Heart left ventricle (tissue), 13 donors: ENCODE data around the gene ABCA12.

Source experiments
- POLR2A ChIP-seq, 2 donors: fragments of 450-650 bp; IDR thresholded peaks; one replicate each; pipeline ENCODE4 v1.6.1; 2017; ENCODE audit warnings: antibody characterized with exemption in 2 of 2, mild to moderate bottlenecking in 2 of 2, moderate library complexity in 2 of 2
- TF ChIP-seq, protein P1 (sequence below), 12 donors: fragments of 200-600 bp; sonication (generic) in 4 of 12; IDR thresholded peaks; one replicate each; pipeline versions ENCODE4 v1.5.0 to v1.8.0; 2018 to 2022; ENCODE audit warnings: antibody characterized with exemption in 12 of 12, mild to moderate bottlenecking in 5 of 12
- donor health status: ischemic (EF 13 %, LVEDD 7.1; RV severe dilation, severe dysfunction).
- donor health status: DM: no; HTN: yes; CAD: no.
- donor health status: DM: no; HTN: no; CAD: no.
- donor health status: ischemic (EF 25% LVEDD 6.9; RV normal size, moderate dysfunction).
- donor health status: ischemic (EF 25% LVEDD 5.7; RV mildly dilated, moderate dysfunction).
- donor health status: ischemic (EF 35%, LVEDD 5.7; RV mildly dilated, moderate dysfunction).
- donor health status: nonischemic (EF 11% LVEDD 7.7; RV severe dilation, severe dysfunction).
- donor health status: DM: yes; HTN: yes; CAD: no.
- donor health status: PGD.
- donor health status: ischemic (EF 29% LVEDD 5.4; RV normal size, mild dysfunction).
- donor health status: nonischemic (EF 23%, LVEDD 6.1; RV moderate dilation, normal function).

DNA sequence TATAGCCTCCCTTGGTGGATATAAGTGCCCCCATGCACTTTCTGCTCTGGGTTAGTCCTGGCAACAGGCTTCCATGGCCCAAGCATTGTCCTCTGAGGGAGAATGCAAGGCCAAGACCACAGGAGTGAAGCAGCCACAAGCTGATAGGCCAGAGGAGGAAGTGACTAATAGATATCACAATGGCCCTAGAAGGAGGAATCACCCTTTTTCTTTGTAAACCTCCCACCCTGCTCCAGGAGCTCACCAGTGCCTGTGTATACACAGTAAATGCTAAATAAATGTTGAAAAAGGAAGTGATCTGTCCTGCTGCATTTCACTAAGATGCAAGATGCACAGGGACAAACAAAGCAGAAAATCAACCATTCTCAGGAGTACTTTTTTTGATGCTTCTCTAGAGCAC is 49.7 kb upstream of the ABCA12 start:
- TF ChIP-seq, protein P1, sequence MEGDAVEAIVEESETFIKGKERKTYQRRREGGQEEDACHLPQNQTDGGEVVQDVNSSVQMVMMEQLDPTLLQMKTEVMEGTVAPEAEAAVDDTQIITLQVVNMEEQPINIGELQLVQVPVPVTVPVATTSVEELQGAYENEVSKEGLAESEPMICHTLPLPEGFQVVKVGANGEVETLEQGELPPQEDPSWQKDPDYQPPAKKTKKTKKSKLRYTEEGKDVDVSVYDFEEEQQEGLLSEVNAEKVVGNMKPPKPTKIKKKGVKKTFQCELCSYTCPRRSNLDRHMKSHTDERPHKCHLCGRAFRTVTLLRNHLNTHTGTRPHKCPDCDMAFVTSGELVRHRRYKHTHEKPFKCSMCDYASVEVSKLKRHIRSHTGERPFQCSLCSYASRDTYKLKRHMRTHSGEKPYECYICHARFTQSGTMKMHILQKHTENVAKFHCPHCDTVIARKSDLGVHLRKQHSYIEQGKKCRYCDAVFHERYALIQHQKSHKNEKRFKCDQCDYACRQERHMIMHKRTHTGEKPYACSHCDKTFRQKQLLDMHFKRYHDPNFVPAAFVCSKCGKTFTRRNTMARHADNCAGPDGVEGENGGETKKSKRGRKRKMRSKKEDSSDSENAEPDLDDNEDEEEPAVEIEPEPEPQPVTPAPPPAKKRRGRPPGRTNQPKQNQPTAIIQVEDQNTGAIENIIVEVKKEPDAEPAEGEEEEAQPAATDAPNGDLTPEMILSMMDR (IDR thresholded peaks at IDR 0.05): no peak
- no peak for TF ChIP-seq POLR2A (IDR thresholded peaks at IDR 0.05)
